Suprapubic skin (tissue), 4 donors: ENCODE results near the gene BAZ2B. TPM values are rescaled to one million over a fixed set of nuclear protein-coding genes. Genes with fewer than 3 reads are reported as not detected.

ENCODE experiments used
- DNase-seq, 2 donors: peaks; one replicate each; pipeline ENCODE4 v3.0.0-alpha.2; 2019; ENCODE audit warnings: low spot score in 2 of 2
- H3K27ac ChIP-seq: fragments of 200-600 bp; sonication (generic); one replicate; pipeline ENCODE4 v1.5.1; 2019
- H3K27me3 ChIP-seq: fragments of 200-600 bp; sonication (generic); one replicate; pipeline ENCODE4 v1.5.1; 2019
- H3K36me3 ChIP-seq: fragments of 200-600 bp; sonication (generic); one replicate; pipeline ENCODE4 v1.5.1; 2019
- H3K4me1 ChIP-seq: fragments of 200-600 bp; sonication (generic); one replicate; pipeline ENCODE4 v1.5.1; 2019
- H3K4me3 ChIP-seq: fragments of 200-600 bp; sonication (generic); one replicate; pipeline ENCODE4 v1.5.1; 2019; ENCODE audit warnings: mild to moderate bottlenecking
- H3K9me3 ChIP-seq: fragments of 200-600 bp; sonication (generic); one replicate; pipeline ENCODE4 v1.5.1; 2019
- CTCF ChIP-seq, 2 donors: fragments of 200-600 bp in 1 of 2; fragments of 450-650 bp in 1 of 2; sonication (generic) in 1 of 2; IDR thresholded peaks; one replicate each; pipeline ENCODE4 v1.5.1; 2016 to 2019; ENCODE audit warnings: antibody characterized with exemption in 2 of 2, mild to moderate bottlenecking in 1 of 2, moderate library complexity in 1 of 2
- EP300 ChIP-seq: sonication (generic); formaldehyde crosslinking; IDR thresholded peaks from one replicate; pipeline ENCODE4 v1.6.1; 2017; ENCODE audit warnings: antibody characterized with exemption
- POLR2A ChIP-seq, 2 donors: fragments of 450-650 bp; IDR thresholded peaks; one replicate each; pipeline ENCODE4 v1.6.1; 2017; ENCODE audit warnings: antibody characterized with exemption in 2 of 2, mild to moderate bottlenecking in 2 of 2, moderate library complexity in 2 of 2
- POLR2AphosphoS5 ChIP-seq, 3 donors: sonication (generic); formaldehyde crosslinking; IDR thresholded peaks; one replicate each; pipeline ENCODE4 v1.6.1; 2017; ENCODE audit warnings: antibody characterized with exemption in 3 of 3
- WGBS: methylation state at CpG from one replicate; pipeline ENCODE4 v1.1.5; 2018; 5-methylcytosine and 5-hydroxymethylcytosine counted together
- total RNA-seq, 4 donors: library from RNA; depleted of rRNA; stranded (reverse); fragments of >200 nt; gene quantifications; one replicate each; pipeline ENCODE4 v1.1.0, GENCODE V29; 2016

BAZ2B gene
- total RNA-seq, 4 donors from 2014 or later = 61.7 to 185 (median 80.8) TPM

GRCh38 chr2:159623436-159623835, 7.1 kb upstream of the BAZ2B start:
- Histone ChIP-seq H3K4me3 (no peak overlapping the region), H3K27me3 (no peaks in the 10 kb centered on the region), H3K27ac (no peak overlapping the region), H3K9me3 (no peaks in the 10 kb centered on the region), H3K4me1 (no peaks in the 10 kb centered on the region), H3K36me3 (no peaks in the 10 kb centered on the region)
- TF ChIP-seq EP300 (no peak), POLR2A (IDR thresholded peaks at IDR 0.05) (no peak), POLR2AphosphoS5 (IDR thresholded peaks at IDR 0.05) (no peak), CTCF (IDR thresholded peaks at IDR 0.05) (no peak)
- 93% methylated on average over 1 of the region's 1 CpG for WGBS
- no peak for DNase-seq

- WGBS = 94% methylated on average over 2 of the region's 2 CpGs
Observed at GRCh38 chr2:159622966-159623365, 6.6 kb upstream of the BAZ2B start.

GRCh38 chr2:159620796-159621195, 4.4 kb upstream of the BAZ2B start:
- H3K9me3 ChIP-seq = no peaks in the 10 kb centered on the region
- H3K36me3 ChIP-seq = no peaks in the 10 kb centered on the region
- TF ChIP-seq POLR2A (IDR thresholded peaks at IDR 0.05) = no peak
- TF ChIP-seq CTCF (IDR thresholded peaks at IDR 0.05) = no peak
- TF ChIP-seq EP300 = no peak
- TF ChIP-seq POLR2AphosphoS5 (IDR thresholded peaks at IDR 0.05) = no peak
- peaks cover 12% of the 10 kb centered on the region for H3K4me1 ChIP-seq
- H3K27me3 ChIP-seq = no peaks in the 10 kb centered on the region
- no peak overlapping the region for H3K4me3 ChIP-seq
- 93% methylated on average over 2 of the region's 2 CpGs for WGBS
- no peak for DNase-seq
- H3K27ac ChIP-seq = no peak overlapping the region

More at GRCh38 chr2:159622966-159623365, 6.6 kb upstream of the BAZ2B start:
- Histone ChIP-seq H3K9me3 (no peaks in the 10 kb centered on the region), H3K4me1 (peaks cover under 1% of the 10 kb centered on the region), H3K4me3 (no peak overlapping the region), H3K27me3 (no peaks in the 10 kb centered on the region), H3K36me3 (no peaks in the 10 kb centered on the region), H3K27ac (no peak overlapping the region)
- DNase-seq = no peak
- no peak for TF ChIP-seq POLR2AphosphoS5 (IDR thresholded peaks at IDR 0.05)
- no peak for TF ChIP-seq EP300
- TF ChIP-seq POLR2A (IDR thresholded peaks at IDR 0.05) = no peak
- TF ChIP-seq CTCF (IDR thresholded peaks at IDR 0.05) = no peak

GRCh38 chr2:159617646-159618045, 1.3 kb upstream of the BAZ2B start:
- H3K4me3 ChIP-seq = no peak overlapping the region
- DNase-seq = no peak
- WGBS = 11% methylated on average over 2 of the region's 2 CpGs
- no peaks in the 10 kb centered on the region for H3K36me3 ChIP-seq
- TF ChIP-seq CTCF (IDR thresholded peaks at IDR 0.05) = no peak
- TF ChIP-seq EP300 = no peak
- TF ChIP-seq POLR2A (IDR thresholded peaks at IDR 0.05) = no peak
- no peak for TF ChIP-seq POLR2AphosphoS5 (IDR thresholded peaks at IDR 0.05)
- H3K9me3 ChIP-seq = no peaks in the 10 kb centered on the region
- H3K27me3 ChIP-seq = no peaks in the 10 kb centered on the region
- peaks cover 14% of the 10 kb centered on the region for H3K4me1 ChIP-seq
- no peak overlapping the region for H3K27ac ChIP-seq

- Histone ChIP-seq H3K4me3 (peak overlapping the region; percentile 85), H3K36me3 (no peaks in the 10 kb centered on the region), H3K27ac (peak overlapping the region; percentile 98), H3K27me3 (no peaks in the 10 kb centered on the region), H3K9me3 (no peaks in the 10 kb centered on the region), H3K4me1 (peaks cover 20% of the 10 kb centered on the region)
- no peak for DNase-seq
- 35% methylated on average over 4 of the region's 4 CpGs for WGBS
- TF ChIP-seq POLR2AphosphoS5 (IDR thresholded peaks at IDR 0.05) (no peak), EP300 (no peak), CTCF (IDR thresholded peaks at IDR 0.05) (no peak), POLR2A (IDR thresholded peaks at IDR 0.05) (no peak)
Observed at GRCh38 chr2:159617100-159617499, 752 bp upstream of the BAZ2B start.
